Aorta (tissue), 5 donors: Measurements from ENCODE around the gene CPEB2. TPM values are rescaled to one million over a fixed set of nuclear protein-coding genes. Genes with fewer than 3 reads are reported as not detected.

Experiments used
- ATAC-seq: fragments of 200-7000 bp; cut with Tn5 transposase; one replicate; pipeline ENCODE4 v1.9.1; 2022; ENCODE audit warnings: moderate library complexity; ENCODE audit not compliant: low FRiP score
- DNase-seq, 2 donors: peaks; one replicate each; pipeline ENCODE4 v3.0.0-alpha.2; 2020
- H3K27ac ChIP-seq, 2 donors: one replicate each; pipeline ENCODE4 v1.5.1; 2013; ENCODE audit warnings: low read length in 2 of 2, mild to moderate bottlenecking in 2 of 2, moderate library complexity in 2 of 2, control low read depth in 1 of 2, inconsistent platforms in 1 of 2, low read depth in 1 of 2
- H3K27me3 ChIP-seq, 2 donors: one replicate each; pipeline ENCODE4 v1.6.1; 2013; ENCODE audit warnings: control low read depth in 1 of 2, low read length in 1 of 2, mild to moderate bottlenecking in 1 of 2, moderate library complexity in 1 of 2; ENCODE audit not compliant: insufficient read depth in 2 of 2, control insufficient read depth in 1 of 2
- H3K36me3 ChIP-seq, 2 donors: one replicate each; pipeline ENCODE4 v1.6.1; 2013; ENCODE audit warnings: control low read depth in 1 of 2, low read length in 1 of 2, mild to moderate bottlenecking in 1 of 2; ENCODE audit not compliant: insufficient read depth in 2 of 2, control insufficient read depth in 1 of 2
- H3K4me1 ChIP-seq, 2 donors: one replicate each; pipeline ENCODE4 v1.6.1; 2013; ENCODE audit warnings: low read length in 2 of 2, control low read depth in 1 of 2, mild to moderate bottlenecking in 1 of 2, moderate library complexity in 1 of 2; ENCODE audit not compliant: insufficient read depth in 2 of 2, control insufficient read depth in 1 of 2
- H3K4me3 ChIP-seq, 2 donors: one replicate each; pipeline ENCODE4 v1.5.1; 2013; ENCODE audit warnings: low read length in 2 of 2, control low read depth in 1 of 2, mild to moderate bottlenecking in 1 of 2
- H3K9me3 ChIP-seq: one replicate; pipeline ENCODE4 v1.6.1; 2013; ENCODE audit warnings: mild to moderate bottlenecking, low read length; ENCODE audit not compliant: control insufficient read depth
- WGBS, 2 donors: extraction: QIAGEN DNeasy Blood & Tissue Kit; methylation state at CpG; one replicate each; pipeline ENCODE4 v1.1.7; 2013; 5-methylcytosine and 5-hydroxymethylcytosine counted together
- intact Hi-C, 2 donors: fragments of 100-400 bp; cut with DNase I; formaldehyde crosslinking; loops; one replicate each; pipeline versions ENCODE4 v1.14.2 to v1.15.0; 2022
- polyA plus RNA-seq, 2 donors: library from polyadenylated mRNA; stranded (reverse); fragments of 200-250 nt; gene quantifications; one replicate each; pipeline ENCODE4 v1.2.3, GENCODE V29; 2013
- total RNA-seq, 2 donors: library from RNA; stranded (reverse); fragmentation: NEBNext Ultra II Directional; extraction: Animal tissue kit (Norgen Biotek cat#: 25700); gene quantifications; one replicate each; pipeline ENCODE4 v1.2.1, GENCODE V29; 2021
- donor health status: healthy with polysubstance abuse.
- donor health status: Bipolar disorder and iron deficiency.
- donor health status: DM: no; HTN: no; CAD: no.
- donor health status: DM: no; HTN: no; CAD: no.
- donor health status: DM: yes; HTN: yes; CAD: no.

Gene CPEB2
- total and polyA plus RNA-seq, 4 donors = 5.8 to 57.0 (median 19.7) TPM

GRCh38 chr4:15018361-15018760 lies 16.1 kb downstream of the CPEB2 start:
- Histone ChIP-seq H3K27me3 (no peaks in the 10 kb centered on the region), H3K9me3 (no peaks in the 10 kb centered on the region), H3K36me3 (no peaks in the 10 kb centered on the region), H3K4me1 (peaks cover 0 to 11% of the 10 kb centered on the region in 2 donors), H3K4me3 (no peak overlapping the region), H3K27ac (no peak overlapping the region)
- intact Hi-C loops = no loop called here
- ATAC-seq (no peak), DNase-seq (no peak)

- Histone ChIP-seq H3K27ac (peak overlapping the region in 1 of 2 donors; percentile 43), H3K4me1 (peaks cover 0 to 11% of the 10 kb centered on the region in 2 donors), H3K27me3 (no peaks in the 10 kb centered on the region), H3K36me3 (no peaks in the 10 kb centered on the region), H3K9me3 (no peaks in the 10 kb centered on the region), H3K4me3 (no peak overlapping the region)
- ATAC-seq (peak; percentile 59), DNase-seq (no peak)
- 50 to 52% methylated on average over 7 of the region's 7 CpGs for WGBS, 2 donors
- intact Hi-C loops = loop anchor here in 1 of 2 donors (10.0 kb wide), 1 partner anchor 434 kb away; no protein-coding TSS in a partner anchor
Observed at GRCh38 chr4:15020502-15021286, 18.4 kb downstream of the CPEB2 start.

- WGBS, 2 donors = 2 to 12% methylated on average over 2 of the region's 2 CpGs
- no peak for ATAC-seq
- Histone ChIP-seq H3K4me3 (no peak overlapping the region), H3K9me3 (no peaks in the 10 kb centered on the region), H3K27ac (no peak overlapping the region), H3K27me3 (no peaks in the 10 kb centered on the region), H3K36me3 (no peaks in the 10 kb centered on the region), H3K4me1 (peaks cover 0 to 7% of the 10 kb centered on the region in 2 donors)
- no peak for DNase-seq
- intact Hi-C loops = loop anchor here in 1 of 2 donors (10.0 kb wide), 1 partner anchor 433 kb away; no protein-coding TSS in a partner anchor
Observed at GRCh38 chr4:15021311-15021710, 19.0 kb downstream of the CPEB2 start.

GRCh38 chr4:15021946-15022345 lies 19.7 kb downstream of the CPEB2 start:
- ATAC-seq = no peak
- no peak overlapping the region for H3K27ac ChIP-seq
- intact Hi-C loops = loop anchor here in 1 of 2 donors (10.0 kb wide), 1 partner anchor 433 kb away; no protein-coding TSS in a partner anchor
- DNase-seq = no peak
- WGBS, 2 donors = 25 to 28% methylated on average over 2 of the region's 2 CpGs
- H3K9me3 ChIP-seq = no peaks in the 10 kb centered on the region
- H3K36me3 ChIP-seq = no peaks in the 10 kb centered on the region
- peaks cover 0 to 6% of the 10 kb centered on the region in 2 donors for H3K4me1 ChIP-seq
- H3K4me3 ChIP-seq = no peak overlapping the region
- no peaks in the 10 kb centered on the region for H3K27me3 ChIP-seq

GRCh38 chr4:15024386-15024785 lies 22.1 kb downstream of the CPEB2 start:
- intact Hi-C loops = loop anchor here in 1 of 2 donors (10.0 kb wide), 1 partner anchor 430 kb away; no protein-coding TSS in a partner anchor
- H3K27ac ChIP-seq = no peak overlapping the region
- peaks cover 0 to 6% of the 10 kb centered on the region in 2 donors for H3K4me1 ChIP-seq
- no peak for ATAC-seq
- no peaks in the 10 kb centered on the region for H3K27me3 ChIP-seq
- DNase-seq = no peak
- no peak overlapping the region for H3K4me3 ChIP-seq
- 0% methylated on average over 1 of the region's 1 CpG for WGBS, 2 donors
- no peaks in the 10 kb centered on the region for H3K9me3 ChIP-seq
- no peaks in the 10 kb centered on the region for H3K36me3 ChIP-seq

DNA sequence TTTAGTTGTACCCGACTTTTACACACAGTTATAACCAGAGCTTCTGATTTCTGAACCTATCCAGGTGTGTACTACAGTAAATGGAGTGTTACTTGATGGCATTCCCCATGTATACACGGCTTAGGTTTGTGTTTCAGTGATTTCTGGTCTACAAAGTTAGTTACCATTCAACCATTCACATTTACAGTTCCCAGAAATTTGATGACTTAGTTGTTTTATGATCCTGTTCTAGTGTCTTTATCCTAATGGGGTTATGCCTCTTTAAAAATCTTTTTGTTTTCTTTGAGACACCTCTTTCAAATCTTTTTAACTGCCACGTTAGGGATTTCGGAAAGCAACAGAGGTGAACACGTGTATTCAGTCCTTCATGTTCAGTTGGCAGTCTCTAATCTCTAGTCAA lies 23.4 kb downstream of the CPEB2 start:
- peaks cover 0 to 2% of the 10 kb centered on the region in 2 donors for H3K4me1 ChIP-seq
- WGBS, 2 donors = 79 to 84% methylated on average over 5 of the region's 5 CpGs
- no peak overlapping the region for H3K4me3 ChIP-seq
- intact Hi-C loops = loop anchor here in 1 of 2 donors (10.0 kb wide), 1 partner anchor 429 kb away; no protein-coding TSS in a partner anchor
- ATAC-seq = no peak
- no peak for DNase-seq
- H3K27ac ChIP-seq = no peak overlapping the region
- H3K9me3 ChIP-seq = no peaks in the 10 kb centered on the region
- no peaks in the 10 kb centered on the region for H3K36me3 ChIP-seq
- H3K27me3 ChIP-seq = no peaks in the 10 kb centered on the region

DNA sequence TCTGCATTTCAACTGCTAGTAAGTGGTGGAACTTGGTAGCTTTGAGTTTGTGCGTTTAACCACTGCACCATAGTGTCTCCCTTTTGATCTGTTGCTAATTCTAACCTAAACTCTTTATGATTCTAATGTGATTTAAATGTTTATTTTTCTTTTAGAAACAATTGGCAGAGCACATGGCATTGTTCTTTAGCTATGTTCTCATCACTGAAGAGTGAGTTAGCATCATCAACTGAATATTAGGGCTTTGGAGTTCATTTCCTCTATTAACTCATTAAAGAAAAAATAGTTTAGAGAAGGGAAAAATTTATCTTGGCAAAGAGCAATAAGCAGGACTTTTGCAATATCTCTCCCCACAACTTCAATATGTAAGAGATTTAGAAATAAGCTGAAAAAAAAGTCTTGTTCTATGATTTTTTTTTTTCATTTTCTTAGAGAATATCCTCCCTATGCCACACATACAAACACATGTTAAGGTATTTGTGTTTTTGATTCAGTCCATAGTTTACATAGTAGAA lies 25.7 kb downstream of the CPEB2 start:
- H3K9me3 ChIP-seq = no peaks in the 10 kb centered on the region
- no peak overlapping the region for H3K4me3 ChIP-seq
- intact Hi-C loops = loop anchor here in 1 of 2 donors (10.0 kb wide), 1 partner anchor 427 kb away; no protein-coding TSS in a partner anchor
- H3K36me3 ChIP-seq = no peaks in the 10 kb centered on the region
- 88 to 94% methylated on average over 1 of the region's 1 CpG for WGBS, 2 donors
- DNase-seq (no peak), ATAC-seq (no peak)
- no peak overlapping the region for H3K27ac ChIP-seq
- H3K4me1 ChIP-seq = peaks cover 0 to 3% of the 10 kb centered on the region in 2 donors
- H3K27me3 ChIP-seq = no peaks in the 10 kb centered on the region

GRCh38 chr4:15031197-15031596 lies 28.9 kb downstream of the CPEB2 start:
- Histone ChIP-seq H3K9me3 (no peaks in the 10 kb centered on the region), H3K27me3 (no peaks in the 10 kb centered on the region), H3K36me3 (no peaks in the 10 kb centered on the region), H3K4me1 (peaks cover 0 to 3% of the 10 kb centered on the region in 2 donors), H3K4me3 (no peak overlapping the region), H3K27ac (no peak overlapping the region)
- ATAC-seq = no peak
- 41 to 45% methylated on average over 2 of the region's 2 CpGs for WGBS, 2 donors
- DNase-seq = no peak
- intact Hi-C loops = no loop called here
